Hepatocyte (in vitro differentiated cells): ENCODE results near the gene ARF6.

Experiments
- CTCF ChIP-seq: fragments of 200-600 bp; sonication (generic); IDR thresholded peaks from 2 replicates; pipeline ENCODE4 v1.5.1; 2016; ENCODE audit warnings: antibody characterized with exemption, mild to moderate bottlenecking; ENCODE audit not compliant: poor library complexity
- EZH2 ChIP-seq: fragments of 200-600 bp; sonication (generic); IDR thresholded peaks from 2 replicates; pipeline ENCODE4 v1.6.1; 2016; ENCODE audit warnings: antibody characterized with exemption, mild to moderate bottlenecking, borderline replicate concordance
- EZH2phosphoT487 ChIP-seq: fragments of 200-600 bp; sonication (generic); IDR thresholded peaks from one replicate; pipeline ENCODE4 v1.6.1; 2018; ENCODE audit warnings: antibody characterized with exemption, mild to moderate bottlenecking, low read depth, moderate library complexity; ENCODE audit not compliant: unreplicated experiment, severe bottlenecking

DNA sequence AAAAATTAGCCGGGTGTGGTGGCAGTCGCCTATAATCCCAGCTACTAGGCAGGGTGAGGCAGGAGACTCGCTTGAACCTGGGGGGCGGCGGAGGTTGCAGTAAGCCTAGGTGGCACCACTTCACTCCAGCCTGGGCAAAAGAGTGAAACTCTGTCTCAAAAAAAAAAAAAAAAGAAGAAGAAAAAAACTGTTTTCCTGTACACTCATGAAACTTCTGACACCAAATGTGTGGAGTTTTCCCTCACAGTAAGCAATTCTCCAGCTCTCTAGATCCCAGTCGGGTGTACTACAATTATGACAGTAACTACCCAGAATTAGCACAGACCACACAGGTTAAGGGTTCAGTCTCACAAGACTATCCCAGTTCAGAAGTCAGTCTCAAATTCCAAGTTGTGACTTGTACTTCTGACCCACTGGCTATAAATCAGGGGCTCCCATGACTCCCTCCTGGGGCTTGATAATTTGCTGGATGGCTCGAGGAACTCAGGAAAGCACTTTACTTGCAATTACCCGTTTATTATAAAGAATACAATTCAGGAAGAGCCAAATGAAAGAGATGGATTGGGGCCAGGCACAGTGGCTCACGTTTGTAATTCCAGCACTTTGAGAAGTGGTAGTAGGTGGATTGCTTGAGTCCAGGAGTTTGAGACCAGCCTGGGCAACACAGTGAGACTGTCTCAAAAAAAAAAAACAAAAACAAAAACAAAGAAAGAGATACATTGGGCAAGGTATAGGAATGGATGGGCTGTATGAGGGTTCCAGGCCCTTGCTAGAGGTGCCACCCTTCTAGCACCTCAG lies 12.4 kb upstream of the ARF6 start:
- TF ChIP-seq CTCF (no peak), EZH2phosphoT487 (no peak), EZH2 (no peak)
